Adrenal gland (tissue), 12 donors: ENCODE data around the gene PRR7. TPM values are rescaled to one million over a fixed set of nuclear protein-coding genes. Genes with fewer than 3 reads are reported as not detected.

Source experiments
- DNase-seq, 7 donors: peaks; one replicate each; pipeline ENCODE4 v3.0.0-alpha.2; 2019 to 2020
- H3K27ac ChIP-seq, 5 donors: fragments of 200-600 bp; sonication (generic) in 4 of 5; 1 replicate in 3 of 5; 2 replicates in 2 of 5; pipeline versions ENCODE4 v1.5.1 to v1.8.0; 2016 to 2020; ENCODE audit warnings: mild to moderate bottlenecking in 1 of 5
- H3K27me3 ChIP-seq: fragments of 200-600 bp; 2 replicates; pipeline ENCODE4 v1.8.0; 2021
- H3K36me3 ChIP-seq, 2 donors: fragments of 200-600 bp; replicated peaks in 1 of 2; 1 replicate in 1 of 2; 2 replicates in 1 of 2; pipeline versions ENCODE4 v1.5.1 to v1.8.0; 2018 to 2022
- H3K4me1 ChIP-seq, 2 donors: fragments of 200-600 bp; replicated peaks in 1 of 2; 1 replicate in 1 of 2; 2 replicates in 1 of 2; pipeline versions ENCODE4 v1.5.1 to v1.8.0; 2018 to 2021
- H3K4me3 ChIP-seq, 4 donors: fragments of 200-600 bp; sonication (generic) in 3 of 4; one replicate each; pipeline ENCODE4 v1.5.1; 2016 to 2018
- H3K9me3 ChIP-seq, 3 donors: fragments of 200-600 bp; sonication (generic) in 1 of 3; replicated peaks in 1 of 3; 1 replicate in 2 of 3; 2 replicates in 1 of 3; pipeline versions ENCODE4 v1.5.1 to v1.8.0; 2016 to 2021
- POLR2A ChIP-seq, 2 donors: fragments of 450-650 bp; IDR thresholded peaks; one replicate each; pipeline ENCODE4 v1.6.1; 2017; ENCODE audit warnings: antibody characterized with exemption in 2 of 2, mild to moderate bottlenecking in 2 of 2, moderate library complexity in 1 of 2
- WGBS, 4 donors: extraction: QIAGEN DNeasy Blood & Tissue Kit in 2 of 4; methylation state at CpG; one replicate each; pipeline versions ENCODE4 v1.1.5 to v1.1.7; 2013 to 2017; 5-methylcytosine and 5-hydroxymethylcytosine counted together
- intact Hi-C, 2 donors: fragments of 100-400 bp; cut with DNase I; formaldehyde crosslinking; loops; one replicate each; pipeline versions ENCODE4 v1.14.1 to v1.15.0; 2022 to 2023
- polyA plus RNA-seq, 3 donors: library from polyadenylated mRNA; stranded (reverse); fragments of 200-250 nt in 2 of 3; fragments of 350-450 nt in 1 of 3; fragmentation: Illumina TruSeq in 1 of 3; extraction: RNeasy Lipid Tissue Mini Kit (QIAGEN cat#74804) in 1 of 3; gene quantifications; one replicate each; pipeline ENCODE4 v1.2.3, GENCODE V29; 2013 to 2014
- total RNA-seq, 9 donors: library from RNA; depleted of rRNA in 4 of 9; stranded (reverse); fragments of >200 nt in 4 of 9; fragments of 120-200 nt in 1 of 9; fragmentation: NEBNext Ultra II Directional in 1 of 9; extraction: Animal tissue kit (Norgen Biotek cat#: 25700) in 1 of 9; gene quantifications; one replicate each; pipeline versions ENCODE4 v1.1.0 to v1.2.4, GENCODE V29; 2013 to 2023
- TF ChIP-seq, protein P1 (sequence below), 6 experiments: fragments of 450-650 bp in 4 of 6; fragments of 200-600 bp in 2 of 6; sonication (generic) in 1 of 6; IDR thresholded peaks; 1 replicate in 5 of 6; 2 replicates in 1 of 6; pipeline versions ENCODE4 v1.5.1 to v1.8.0; 2016 to 2021; ENCODE audit warnings: antibody characterized with exemption in 6 of 6, mild to moderate bottlenecking in 2 of 6, moderate library complexity in 1 of 6
- donor health status: healthy with polysubstance abuse.
- donor health status: Bipolar disorder and iron deficiency.
- donor health status: DM: yes; HTN: yes; CAD: no.
- donor health status: DM: no; HTN: no; CAD: no.
- donor health status: DM: no; HTN: no; CAD: no.
- donor health status: DM: yes; HTN: yes; CAD: no.

The PRR7 gene
- total and polyA plus RNA-seq, 12 donors: 0.55 to 13.5 (median 6.1) TPM; not detected in 1

- no peaks in the 10 kb centered on the region for H3K9me3 ChIP-seq
- no peaks in the 10 kb centered on the region for H3K36me3 ChIP-seq
- WGBS, 4 donors: 0 to 20% (median 0%) methylated on average over 1 to 80 of the region's 80 CpGs
- peaks cover 14 to 29% of the 10 kb centered on the region in 2 donors for H3K4me1 ChIP-seq
- intact Hi-C loops: loop anchor here (2.0 to 10.0 kb wide), 5 partner anchors 47 to 140 kb away; partner anchors contain the start of gene MXD3 (in 1 of the 2)
- DNase-seq: peak; percentile 58 to 85 (median 67)
- H3K27me3 ChIP-seq: no peaks in the 10 kb centered on the region
- TF ChIP-seq, protein P1, sequence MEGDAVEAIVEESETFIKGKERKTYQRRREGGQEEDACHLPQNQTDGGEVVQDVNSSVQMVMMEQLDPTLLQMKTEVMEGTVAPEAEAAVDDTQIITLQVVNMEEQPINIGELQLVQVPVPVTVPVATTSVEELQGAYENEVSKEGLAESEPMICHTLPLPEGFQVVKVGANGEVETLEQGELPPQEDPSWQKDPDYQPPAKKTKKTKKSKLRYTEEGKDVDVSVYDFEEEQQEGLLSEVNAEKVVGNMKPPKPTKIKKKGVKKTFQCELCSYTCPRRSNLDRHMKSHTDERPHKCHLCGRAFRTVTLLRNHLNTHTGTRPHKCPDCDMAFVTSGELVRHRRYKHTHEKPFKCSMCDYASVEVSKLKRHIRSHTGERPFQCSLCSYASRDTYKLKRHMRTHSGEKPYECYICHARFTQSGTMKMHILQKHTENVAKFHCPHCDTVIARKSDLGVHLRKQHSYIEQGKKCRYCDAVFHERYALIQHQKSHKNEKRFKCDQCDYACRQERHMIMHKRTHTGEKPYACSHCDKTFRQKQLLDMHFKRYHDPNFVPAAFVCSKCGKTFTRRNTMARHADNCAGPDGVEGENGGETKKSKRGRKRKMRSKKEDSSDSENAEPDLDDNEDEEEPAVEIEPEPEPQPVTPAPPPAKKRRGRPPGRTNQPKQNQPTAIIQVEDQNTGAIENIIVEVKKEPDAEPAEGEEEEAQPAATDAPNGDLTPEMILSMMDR (IDR thresholded peaks at IDR 0.05): peak in 5 of 6 experiments; percentile 17 to 77 (median 57)
- TF ChIP-seq POLR2A (IDR thresholded peaks at IDR 0.05): no peak
- peak overlapping the region in 2 of 5 donors; percentile 61 to 74 for H3K27ac ChIP-seq
- H3K4me3 ChIP-seq: peak overlapping the region in 2 of 4 donors; percentile 16 to 71
Measured at GRCh38 chr5:177455036-177455660, 8.5 kb downstream of the PRR7 start.

DNA sequence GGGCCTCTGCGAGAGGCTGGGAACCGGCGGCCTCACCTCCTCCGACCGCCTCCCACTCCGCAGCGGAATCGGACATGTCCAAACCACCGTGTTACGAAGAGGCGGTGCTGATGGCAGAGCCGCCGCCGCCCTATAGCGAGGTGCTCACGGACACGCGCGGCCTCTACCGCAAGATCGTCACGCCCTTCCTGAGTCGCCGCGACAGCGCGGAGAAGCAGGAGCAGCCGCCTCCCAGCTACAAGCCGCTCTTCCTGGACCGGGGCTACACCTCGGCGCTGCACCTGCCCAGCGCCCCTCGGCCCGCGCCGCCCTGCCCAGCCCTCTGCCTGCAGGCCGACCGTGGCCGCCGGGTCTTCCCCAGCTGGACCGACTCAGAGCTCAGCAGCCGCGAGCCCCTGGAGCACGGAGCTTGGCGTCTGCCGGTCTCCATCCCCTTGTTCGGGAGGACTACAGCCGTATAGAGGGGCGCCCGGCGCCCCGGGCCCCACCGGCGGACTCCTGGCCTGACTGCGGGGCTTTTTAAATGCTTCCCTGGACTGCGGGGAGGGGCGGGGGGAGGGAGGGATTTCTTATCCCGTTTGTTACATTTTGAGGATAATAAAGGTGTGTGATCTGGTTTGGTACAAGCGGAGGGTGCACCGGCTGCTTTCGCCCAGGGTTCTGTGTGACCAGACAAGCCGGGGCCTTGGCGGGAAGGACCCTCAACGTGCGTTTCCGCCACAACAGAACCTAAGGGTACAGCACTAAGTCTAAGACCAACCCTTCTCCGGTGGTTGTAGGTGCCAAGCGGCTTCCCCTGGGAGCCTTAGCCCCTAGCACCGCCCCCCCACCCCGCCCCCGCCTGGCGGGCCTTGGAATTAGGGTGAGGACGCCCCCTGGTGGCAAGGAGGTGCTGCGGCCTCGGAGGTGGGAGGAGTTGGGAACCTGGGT, 9.3 kb downstream of the PRR7 start:
- TF ChIP-seq, protein P1 (IDR thresholded peaks at IDR 0.05): peak; percentile 69 to 97 (median 84)
- TF ChIP-seq POLR2A (IDR thresholded peaks at IDR 0.05): no peak
- intact Hi-C loops: loop anchor here (2.0 to 10.0 kb wide), 5 partner anchors 46 to 141 kb away; partner anchors contain the start of gene MXD3 (in 1 of the 2)
- peak overlapping the region in 2 of 5 donors; percentile 61 to 74 for H3K27ac ChIP-seq
- no peaks in the 10 kb centered on the region for H3K27me3 ChIP-seq
- no peaks in the 10 kb centered on the region for H3K36me3 ChIP-seq
- WGBS, 4 donors: 0 to 1% (median 1%) methylated on average over 12 to 76 of the region's 76 CpGs
- H3K4me3 ChIP-seq: peak overlapping the region in 2 of 4 donors; percentile 16 to 71
- DNase-seq: peak; percentile 91 to 97 (median 93)
- H3K9me3 ChIP-seq: no peaks in the 10 kb centered on the region
- peaks cover 14 to 29% of the 10 kb centered on the region in 2 donors for H3K4me1 ChIP-seq

- no peak for TF ChIP-seq POLR2A (IDR thresholded peaks at IDR 0.05)
- TF ChIP-seq, protein P1 (IDR thresholded peaks at IDR 0.05): peak in 1 of 6 experiments; percentile 40
- Histone ChIP-seq H3K9me3 (no peaks in the 10 kb centered on the region), H3K4me1 (peaks cover 14 to 29% of the 10 kb centered on the region in 2 donors), H3K27ac (no peak overlapping the region), H3K4me3 (no peak overlapping the region), H3K27me3 (no peaks in the 10 kb centered on the region), H3K36me3 (no peaks in the 10 kb centered on the region)
- WGBS, 4 donors: 21 to 29% (median 25%) methylated on average over 12 of the region's 12 CpGs
- peak in 1 of 7 donors; percentile 13 for DNase-seq
- intact Hi-C loops: loop anchor here (5.0 to 10.0 kb wide), 4 partner anchors 46 to 142 kb away; partner anchors contain the start of gene MXD3 (in 1 of the 2)
Measured at GRCh38 chr5:177456591-177456964, 10.0 kb downstream of the PRR7 start.
